Mucosa of gallbladder (tissue), 1 donor: ENCODE data around the gene GPATCH1. TPM values are rescaled to one million over a fixed set of nuclear protein-coding genes. Genes with fewer than 3 reads are reported as not detected.

ENCODE experiments used
- DNase-seq: peaks from one replicate; pipeline ENCODE4 v3.0.0-alpha.2; 2020; ENCODE audit warnings: low spot score
- total RNA-seq: library from RNA; stranded (reverse); gene quantifications from one replicate; pipeline ENCODE4 v1.2.1, GENCODE V29; 2021
- donor health status: DM: no; HTN: no; CAD: no.

The GPATCH1 gene
- total RNA-seq, 1 donor from 2014 or later = 7.6 TPM

- peak; percentile 83 for DNase-seq
Measured at GRCh38 chr19:33063356-33063752, 17.6 kb upstream of the GPATCH1 start.

- no peak for DNase-seq
Measured at GRCh38 chr19:33063753-33064457, 17.1 kb upstream of the GPATCH1 start.

- peak; percentile 40 for DNase-seq
Measured at GRCh38 chr19:33064458-33064791, 16.6 kb upstream of the GPATCH1 start.

- DNase-seq = peak; percentile 62
Measured at GRCh38 chr19:33064792-33065550, 16.0 kb upstream of the GPATCH1 start, which contains the start of gene RHPN2. TSS of gene RHPN2 (minus strand) at chr19:33064888. CDS start at chr19:33064852, 36 bp downstream.

GRCh38 chr19:33066543-33066942 lies 14.4 kb upstream of the GPATCH1 start:
- DNase-seq = no peak

GRCh38 chr19:33067121-33067520 lies 13.9 kb upstream of the GPATCH1 start:
- DNase-seq = no peak

- no peak for DNase-seq
Measured at GRCh38 chr19:33071887-33072286, 9.1 kb upstream of the GPATCH1 start.

- DNase-seq = no peak
Measured at GRCh38 chr19:33075519-33075918, 5.5 kb upstream of the GPATCH1 start.

GRCh38 chr19:33085570-33086128 lies 4.7 kb downstream of the GPATCH1 start:
- no peak for DNase-seq

GRCh38 chr19:33086955-33087354 lies 6.0 kb downstream of the GPATCH1 start:
- DNase-seq = no peak

- DNase-seq = no peak
Measured at GRCh38 chr19:33089010-33089409, 8.0 kb downstream of the GPATCH1 start.

- DNase-seq = no peak
Measured at GRCh38 chr19:33090179-33090578, 9.2 kb downstream of the GPATCH1 start.

GRCh38 chr19:33093420-33094210 lies 12.6 kb downstream of the GPATCH1 start:
- no peak for DNase-seq

- DNase-seq = no peak
Measured at GRCh38 chr19:33094436-33095067, 13.6 kb downstream of the GPATCH1 start.

GRCh38 chr19:33096005-33096404 lies 15.0 kb downstream of the GPATCH1 start:
- DNase-seq = no peak

GRCh38 chr19:33098055-33098534 lies 17.1 kb downstream of the GPATCH1 start:
- peak; percentile 16 for DNase-seq

GRCh38 chr19:33100894-33101644 lies 20.1 kb downstream of the GPATCH1 start:
- DNase-seq = peak; percentile 53

- DNase-seq = no peak
Measured at GRCh38 chr19:33102893-33103292, 21.9 kb downstream of the GPATCH1 start.

- no peak for DNase-seq
Measured at GRCh38 chr19:33108161-33108560, 27.2 kb downstream of the GPATCH1 start.

GRCh38 chr19:33110137-33110910 lies 29.3 kb downstream of the GPATCH1 start:
- DNase-seq = no peak
